ENCODE measurements around the gene CADM4. TPM values are rescaled to one million over a fixed set of nuclear protein-coding genes. Genes with fewer than 3 reads are reported as not detected.
"Not testable (repeated sequence)": the region's sequence is repeated elsewhere in the genome, so short reads cannot be mapped to it uniquely, and the experiment has no call there.

Gene CADM4
- total RNA-seq, 1 experiment from 2014 or later: 3.1 TPM

DNA sequence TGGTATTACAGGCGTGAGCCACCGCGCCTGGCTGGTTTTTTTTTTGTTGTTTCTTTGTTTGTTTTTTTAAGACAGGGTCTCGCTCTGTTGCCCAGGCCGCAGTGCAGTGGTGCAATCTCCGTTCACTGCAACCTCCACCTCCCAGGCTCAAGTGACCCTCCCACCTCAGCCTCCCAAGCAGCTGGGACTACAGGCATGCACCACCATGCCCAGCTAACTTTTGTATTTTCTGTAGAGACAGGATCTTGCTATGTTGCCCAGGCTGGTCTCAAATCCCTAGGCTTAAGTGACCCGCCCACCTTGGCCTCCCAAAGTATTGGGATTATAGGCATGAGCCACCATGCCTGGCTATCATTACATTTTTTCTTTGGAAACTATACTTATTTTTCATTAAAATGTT lies 10.6 kb upstream of the CADM4 start:
- not testable (repeated sequence) for H3K9me3 ChIP-seq (replicated peaks); H3K27me3 ChIP-seq; H3K4me1 ChIP-seq; H3K27ac ChIP-seq; DNase-seq; H3K36me3 ChIP-seq; H3K4me3 ChIP-seq

DNA sequence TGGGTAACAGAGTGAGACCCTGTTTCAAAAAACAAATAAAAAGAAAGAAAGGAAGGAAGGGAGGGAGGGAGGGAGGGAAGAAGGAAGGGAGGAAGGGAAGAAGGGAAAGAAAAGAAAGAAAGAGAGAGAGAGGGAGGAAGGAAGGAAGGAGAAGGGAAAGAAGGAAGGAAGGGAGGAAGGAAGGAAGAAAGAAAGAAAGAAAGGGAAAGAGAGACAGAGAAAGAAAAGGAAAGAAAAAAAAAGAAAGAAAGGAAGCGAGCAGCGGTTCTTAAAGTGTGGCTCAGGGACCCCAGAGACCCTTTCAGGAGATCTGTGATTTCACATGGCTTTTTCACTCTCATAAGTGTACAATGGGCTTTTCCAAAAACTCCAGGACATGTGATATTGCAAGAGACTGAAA lies 9.9 kb upstream of the CADM4 start:
- H3K4me3 ChIP-seq: no peak overlapping the region
- no peaks in the 10 kb centered on the region for H3K36me3 ChIP-seq
- no peaks in the 10 kb centered on the region for H3K4me1 ChIP-seq
- H3K9me3 ChIP-seq (replicated peaks): no peaks in the 10 kb centered on the region
- no peaks in the 10 kb centered on the region for H3K27me3 ChIP-seq
- no peak for DNase-seq
- no peak overlapping the region for H3K27ac ChIP-seq

DNA sequence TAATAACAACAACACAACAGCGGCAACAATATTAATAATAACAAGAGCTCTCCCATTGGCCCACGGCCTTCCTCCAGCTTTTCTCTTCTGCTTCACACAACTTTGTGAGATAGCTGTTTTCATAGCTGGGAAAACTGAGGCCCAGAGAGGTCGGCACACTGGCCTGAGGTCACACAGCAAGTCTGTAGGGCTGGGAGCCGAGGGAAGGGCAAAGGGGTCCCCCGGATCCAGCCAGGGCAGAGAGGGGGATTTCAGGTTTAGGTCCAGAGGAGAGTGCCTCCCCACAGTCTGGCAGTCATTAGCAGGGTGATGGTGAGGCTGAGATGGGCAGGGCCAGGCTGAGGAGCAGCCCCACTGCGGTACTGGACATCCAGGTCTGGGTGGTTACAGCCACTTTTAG lies 9.0 kb upstream of the CADM4 start:
- no peak overlapping the region for H3K27ac ChIP-seq
- no peaks in the 10 kb centered on the region; the same call in 1 of the 2 replicates for H3K4me1 ChIP-seq
- no peak overlapping the region for H3K4me3 ChIP-seq
- no peaks in the 10 kb centered on the region for H3K27me3 ChIP-seq
- H3K36me3 ChIP-seq: no peaks in the 10 kb centered on the region
- DNase-seq: no peak
- H3K9me3 ChIP-seq (replicated peaks): no peaks in the 10 kb centered on the region

GRCh38 chr19:43644181-43644580 lies 4.5 kb upstream of the CADM4 start:
- peaks cover 8% of the 10 kb centered on the region for H3K27me3 ChIP-seq
- no peaks in the 10 kb centered on the region for H3K36me3 ChIP-seq
- H3K9me3 ChIP-seq (replicated peaks): no peaks in the 10 kb centered on the region
- H3K4me3 ChIP-seq: no peak overlapping the region
- no peak for DNase-seq
- H3K4me1 ChIP-seq: no peaks in the 10 kb centered on the region; the same call in none of the 2 replicates
- H3K27ac ChIP-seq: no peak overlapping the region

DNA sequence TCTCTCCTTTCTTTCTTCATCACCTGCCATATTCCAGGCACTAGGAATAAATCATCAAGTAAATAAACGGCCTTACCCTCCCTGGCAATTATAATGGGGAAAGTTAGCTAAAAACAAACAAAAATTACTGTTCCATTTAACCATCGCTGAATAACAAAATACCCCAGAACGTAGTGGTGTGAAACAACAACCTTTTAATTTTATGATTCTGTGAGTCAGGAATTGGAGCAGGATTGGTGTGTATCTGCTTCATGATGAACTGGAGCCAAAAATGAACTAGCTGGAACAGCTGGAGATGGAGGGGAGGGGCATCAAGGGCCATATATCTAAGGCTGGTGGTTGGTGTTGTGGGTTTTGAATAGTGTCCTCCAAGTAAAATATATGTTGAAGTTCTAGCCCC lies 3.7 kb upstream of the CADM4 start:
- Histone ChIP-seq H3K27ac (no peak overlapping the region), H3K27me3 (peaks cover 17% of the 10 kb centered on the region), H3K4me3 (no peak overlapping the region), H3K4me1 (no peaks in the 10 kb centered on the region; the same call in none of the 2 replicates), H3K9me3 (replicated peaks) (no peaks in the 10 kb centered on the region), H3K36me3 (no peaks in the 10 kb centered on the region)
- DNase-seq: peak in 1 of 2 experiments; percentile 35

DNA sequence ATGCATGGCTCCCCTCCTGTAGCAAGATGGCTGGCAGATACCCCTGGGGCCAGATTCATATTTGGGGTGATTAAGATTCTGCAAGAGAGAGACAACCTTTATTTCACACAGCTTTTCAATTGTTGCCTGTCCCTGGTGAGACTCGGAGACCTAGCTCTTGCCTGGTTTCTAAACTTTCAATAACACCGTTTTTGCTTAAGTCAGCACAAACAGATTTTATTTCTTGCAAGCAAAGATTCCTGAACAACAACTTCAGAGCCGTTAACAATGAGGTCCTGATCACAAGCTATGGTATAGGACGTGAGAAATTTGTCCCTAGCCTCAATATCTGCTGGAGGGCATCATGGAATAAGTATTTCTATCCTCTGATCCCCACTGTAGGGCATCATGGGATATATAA lies 2.9 kb upstream of the CADM4 start:
- Histone ChIP-seq H3K4me1 (no peaks in the 10 kb centered on the region; the same call in none of the 2 replicates), H3K27ac (no peak overlapping the region), H3K4me3 (no peak overlapping the region), H3K36me3 (no peaks in the 10 kb centered on the region), H3K9me3 (replicated peaks) (no peaks in the 10 kb centered on the region), H3K27me3 (peaks cover 19% of the 10 kb centered on the region)
- no peak for DNase-seq

DNA sequence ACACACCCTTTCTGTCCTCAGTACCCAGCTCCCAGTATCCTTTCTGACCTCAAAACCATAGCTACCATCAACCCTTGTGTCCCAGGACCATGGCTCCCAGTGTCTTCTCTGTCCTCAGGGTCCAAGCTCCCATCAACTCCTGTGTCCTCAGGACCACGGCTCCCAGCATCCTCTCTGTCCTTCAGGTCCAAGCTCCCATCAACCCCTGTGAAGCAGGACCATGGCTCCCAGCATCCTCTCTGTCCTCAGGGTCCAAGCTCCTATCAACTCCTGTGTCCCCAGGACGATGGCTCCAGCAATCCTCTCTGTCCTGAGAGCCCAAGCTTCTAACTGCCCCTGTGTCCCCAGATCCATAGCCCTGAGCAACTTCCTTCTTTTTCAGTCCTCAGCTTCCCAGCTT lies 1.7 kb upstream of the CADM4 start:
- no peak overlapping the region for H3K4me3 ChIP-seq
- H3K27ac ChIP-seq: no peak overlapping the region
- H3K9me3 ChIP-seq (replicated peaks): no peaks in the 10 kb centered on the region
- no peak for DNase-seq
- no peaks in the 10 kb centered on the region; the same call in none of the 2 replicates for H3K4me1 ChIP-seq
- peaks cover 19% of the 10 kb centered on the region for H3K27me3 ChIP-seq
- H3K36me3 ChIP-seq: no peaks in the 10 kb centered on the region

DNA sequence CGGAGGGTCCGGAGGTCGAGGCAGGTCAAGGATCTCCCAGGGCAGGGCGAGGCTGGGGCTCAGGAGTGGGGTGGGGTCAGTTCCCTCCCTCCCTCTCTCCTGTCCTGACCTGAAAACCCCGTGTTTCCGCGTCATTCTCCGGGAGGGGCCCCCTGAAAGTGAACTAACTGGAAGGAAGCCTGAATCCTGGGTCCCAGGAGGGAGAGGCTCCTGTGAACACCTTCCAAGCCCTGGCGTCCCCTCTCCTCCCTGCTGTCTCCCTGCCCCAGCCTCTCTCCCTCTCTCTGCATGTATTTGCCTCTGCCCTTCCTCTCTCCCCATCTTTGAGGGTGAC lies 741 bp upstream of the CADM4 start:
- H3K9me3 ChIP-seq (replicated peaks): no peaks in the 10 kb centered on the region
- no peaks in the 10 kb centered on the region; the same call in none of the 2 replicates for H3K4me1 ChIP-seq
- no peaks in the 10 kb centered on the region for H3K36me3 ChIP-seq
- no peak overlapping the region for H3K4me3 ChIP-seq
- no peak for DNase-seq
- H3K27ac ChIP-seq: no peak overlapping the region
- H3K27me3 ChIP-seq: peaks cover 19% of the 10 kb centered on the region

DNA sequence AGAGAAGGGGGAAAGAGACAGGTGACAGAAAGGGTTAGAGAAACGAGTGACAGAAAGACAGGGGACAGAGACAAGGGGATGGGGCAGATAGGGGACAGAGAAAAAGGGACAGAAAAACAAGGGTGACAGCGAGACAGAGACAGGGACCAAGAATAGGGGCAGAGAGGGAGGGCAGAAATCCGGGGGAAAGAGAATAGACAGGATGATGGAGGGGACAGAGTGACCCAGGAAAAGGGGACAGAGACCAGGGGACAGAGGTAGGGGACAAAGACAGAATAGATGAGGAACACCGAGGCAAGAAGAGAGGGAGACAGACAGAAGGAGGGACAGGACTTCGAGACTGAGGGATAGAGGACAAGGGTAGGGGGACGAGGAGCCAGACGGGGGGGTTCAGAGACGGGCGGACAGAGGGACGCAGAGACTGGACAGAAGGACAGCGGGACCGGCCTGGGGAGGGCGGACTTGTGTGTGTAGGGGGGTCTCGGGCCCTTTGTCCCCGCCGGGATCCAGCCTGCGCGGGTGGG lies 593 bp downstream of the CADM4 start:
- H3K27ac ChIP-seq: no peak overlapping the region
- no peak for DNase-seq
- peak overlapping the region; percentile 39 for H3K4me3 ChIP-seq
- H3K27me3 ChIP-seq: peaks cover 19% of the 10 kb centered on the region
- no peaks in the 10 kb centered on the region for H3K9me3 ChIP-seq (replicated peaks)
- no peaks in the 10 kb centered on the region; the same call in none of the 2 replicates for H3K4me1 ChIP-seq
- no peaks in the 10 kb centered on the region for H3K36me3 ChIP-seq

DNA sequence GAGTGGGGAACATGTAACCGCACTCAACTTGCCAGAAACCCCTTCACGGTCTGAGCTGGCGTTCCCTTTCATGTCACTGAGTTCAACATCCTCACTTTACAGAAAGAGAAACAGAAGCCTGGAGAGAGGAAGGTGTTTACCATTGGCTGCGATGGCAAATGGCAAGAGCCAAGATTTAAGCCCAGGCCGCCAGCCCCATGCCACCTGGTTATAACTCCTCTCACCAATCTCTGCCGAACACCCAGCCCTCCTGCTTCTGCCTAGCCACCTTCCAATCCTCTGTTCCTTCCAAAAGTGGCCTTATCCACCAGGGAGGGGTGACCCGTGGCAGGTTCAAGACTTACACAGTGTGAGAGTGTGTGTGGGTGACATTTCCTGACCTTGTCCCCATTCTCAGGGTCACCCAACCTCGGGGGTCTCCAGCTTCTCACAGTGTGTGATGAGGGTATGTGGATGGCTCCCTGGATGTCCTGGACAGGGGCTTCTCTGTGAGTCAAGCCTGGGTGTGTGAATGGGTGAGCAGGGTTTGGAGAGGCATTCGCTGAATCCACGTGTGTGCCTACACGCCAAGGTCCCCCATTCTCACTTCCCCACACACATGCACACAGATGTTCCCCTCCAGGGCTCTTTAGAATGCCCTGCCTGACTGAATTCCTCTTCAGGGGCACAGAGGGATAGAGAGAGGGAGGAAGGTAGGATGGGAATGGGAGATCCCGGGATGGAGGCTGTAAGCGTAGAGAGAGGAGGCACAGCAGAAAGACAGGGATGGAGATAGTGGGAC lies 1.2 kb downstream of the CADM4 start:
- no peak for DNase-seq
- Histone ChIP-seq H3K27me3 (peaks cover 19% of the 10 kb centered on the region), H3K4me1 (no peaks in the 10 kb centered on the region; the same call in none of the 2 replicates), H3K27ac (no peak overlapping the region), H3K9me3 (replicated peaks) (no peaks in the 10 kb centered on the region), H3K36me3 (no peaks in the 10 kb centered on the region), H3K4me3 (no peak overlapping the region)

GRCh38 chr19:43636121-43636683 lies 3.4 kb downstream of the CADM4 start:
- Histone ChIP-seq H3K36me3 (no peaks in the 10 kb centered on the region), H3K27ac (no peak overlapping the region)
- no peak for DNase-seq

GRCh38 chr19:43635561-43635940 lies 4.1 kb downstream of the CADM4 start:
- not testable (repeated sequence) for H3K4me1 ChIP-seq; H3K27ac ChIP-seq; H3K9me3 ChIP-seq (replicated peaks); H3K36me3 ChIP-seq; DNase-seq
- H3K27me3 ChIP-seq: peaks cover 16% of the 10 kb centered on the region
- peak overlapping the region; percentile 57 for H3K4me3 ChIP-seq

More at GRCh38 chr19:43636121-43636683, 3.4 kb downstream of the CADM4 start:
- Histone ChIP-seq H3K4me1 (no peaks in the 10 kb centered on the region), H3K9me3 (replicated peaks) (no peaks in the 10 kb centered on the region), H3K4me3 (no peak overlapping the region), H3K27me3 (peaks cover 19% of the 10 kb centered on the region)

DNA sequence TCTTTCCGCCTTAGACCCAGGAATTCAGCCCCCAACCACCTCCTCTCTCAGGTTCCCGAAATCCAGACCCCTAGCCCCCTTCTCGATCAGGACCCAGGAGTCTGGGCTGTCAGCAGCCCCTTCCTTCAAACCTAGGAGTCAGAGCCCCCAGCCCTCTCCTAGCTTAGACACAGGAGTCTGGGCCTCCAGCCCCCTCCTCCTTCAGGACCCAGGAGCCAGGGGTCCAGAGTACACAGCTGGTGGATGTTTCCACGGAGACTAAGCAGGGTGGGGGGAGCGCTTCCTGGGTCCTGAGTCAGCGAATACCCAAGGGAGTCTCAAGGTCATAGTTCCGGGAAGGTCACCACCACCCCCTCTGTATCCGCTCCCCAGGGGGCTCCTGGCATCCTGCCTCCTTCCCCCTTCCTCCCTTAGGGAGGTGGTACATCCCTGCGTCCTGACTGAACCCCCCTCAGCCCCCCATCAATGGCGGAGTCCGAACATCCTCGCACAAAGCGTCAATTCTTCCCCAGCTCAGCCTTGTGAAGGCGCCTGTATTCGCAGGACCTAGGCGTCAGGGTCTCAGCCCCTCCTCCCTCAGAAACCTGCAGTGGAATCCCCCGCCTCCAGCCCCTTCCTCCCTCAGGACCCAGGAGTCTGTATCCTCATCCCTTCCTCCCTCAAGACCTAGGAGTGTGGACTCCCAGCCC lies 4.6 kb downstream of the CADM4 start:
- H3K4me3 ChIP-seq: peak overlapping the region; percentile 57
- peak; percentile 56 to 67 for DNase-seq
- peak overlapping the region; percentile 56 for H3K27ac ChIP-seq
- H3K27me3 ChIP-seq: peaks cover 11% of the 10 kb centered on the region
- H3K36me3 ChIP-seq: no peaks in the 10 kb centered on the region
- H3K4me1 ChIP-seq: no peaks in the 10 kb centered on the region
- H3K9me3 ChIP-seq (replicated peaks): no peaks in the 10 kb centered on the region

GRCh38 chr19:43634506-43634871 lies 5.2 kb downstream of the CADM4 start:
- H3K27me3 ChIP-seq: peaks cover 11% of the 10 kb centered on the region
- no peaks in the 10 kb centered on the region for H3K4me1 ChIP-seq
- no peak for DNase-seq
- H3K36me3 ChIP-seq: no peaks in the 10 kb centered on the region
- H3K9me3 ChIP-seq (replicated peaks): no peaks in the 10 kb centered on the region
- H3K4me3 ChIP-seq: peak overlapping the region; percentile 57
- H3K27ac ChIP-seq: no peak overlapping the region

- H3K9me3 ChIP-seq (replicated peaks): no peaks in the 10 kb centered on the region
- H3K4me3 ChIP-seq: no peak overlapping the region
- DNase-seq: no peak
- H3K27ac ChIP-seq: no peak overlapping the region
- H3K36me3 ChIP-seq: no peaks in the 10 kb centered on the region
- H3K4me1 ChIP-seq: no peaks in the 10 kb centered on the region
- peaks cover 9% of the 10 kb centered on the region for H3K27me3 ChIP-seq
Measured at GRCh38 chr19:43634068-43634467, 5.6 kb downstream of the CADM4 start.
